ENCODE measurements around the gene PPARG.

GRCh38 chr3:12421132-12421531, 132.3 kb downstream of the PPARG start:
- TF ChIP-seq CTCF (IDR thresholded peaks at IDR 0.05) (no peak), POLR2A (IDR thresholded peaks at IDR 0.05) (no peak)
